ENCODE measurements around the gene RAB4B.

RAB4B gene, protein sequence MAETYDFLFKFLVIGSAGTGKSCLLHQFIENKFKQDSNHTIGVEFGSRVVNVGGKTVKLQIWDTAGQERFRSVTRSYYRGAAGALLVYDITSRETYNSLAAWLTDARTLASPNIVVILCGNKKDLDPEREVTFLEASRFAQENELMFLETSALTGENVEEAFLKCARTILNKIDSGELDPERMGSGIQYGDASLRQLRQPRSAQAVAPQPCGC

GRCh38 chr19:40777937-40778705, at the start of gene RAB4B:
RAB4B (plus strand) TSS chr19:40778247; CDS start chr19:40778376, 129 bp downstream.
- in situ Hi-C loops (cut with HindIII; ENCODE audit: low sequenced_read_pairs): loop anchor here (5.0 kb wide), 1 partner anchor 46 kb away; no protein-coding TSS in a partner anchor

- in situ Hi-C loops (cut with HindIII; ENCODE audit: low sequenced_read_pairs): loop anchor here (5.0 kb wide), 1 partner anchor 47 kb away; the partner anchor contains the start of genes MIA and RAB4B
Measured at GRCh38 chr19:40730065-40730464, 48.0 kb upstream of the RAB4B start.

DNA sequence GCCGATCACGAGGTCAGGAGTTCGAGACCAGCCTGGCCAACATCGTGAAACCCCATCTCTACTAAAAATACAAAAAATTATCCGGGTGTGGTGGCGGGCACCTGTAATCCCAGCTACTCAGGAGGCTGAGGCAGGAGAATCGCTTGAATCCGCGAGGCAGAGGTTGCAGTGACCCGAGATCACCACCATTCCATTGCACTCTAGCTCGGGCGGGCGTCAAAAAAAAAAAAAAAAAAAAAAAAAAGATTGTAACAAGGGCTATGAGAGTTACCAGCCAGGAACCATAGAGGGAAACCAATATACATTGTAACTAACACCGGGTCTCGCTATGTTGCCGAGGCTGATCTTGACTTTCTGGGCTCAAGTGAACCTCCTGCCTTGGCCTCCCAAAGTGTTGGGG, 45.7 kb upstream of the RAB4B start:
- in situ Hi-C loops (cut with HindIII; ENCODE audit: low sequenced_read_pairs): loop anchor here (5.0 kb wide), 1 partner anchor 45 kb away; the partner anchor contains the start of genes MIA and RAB4B

- in situ Hi-C loops (cut with HindIII; ENCODE audit: low sequenced_read_pairs): loop anchor here (5.0 kb wide), 1 partner anchor 44 kb away; the partner anchor contains the start of genes MIA and RAB4B
Measured at GRCh38 chr19:40733149-40733548, 44.9 kb upstream of the RAB4B start.

DNA sequence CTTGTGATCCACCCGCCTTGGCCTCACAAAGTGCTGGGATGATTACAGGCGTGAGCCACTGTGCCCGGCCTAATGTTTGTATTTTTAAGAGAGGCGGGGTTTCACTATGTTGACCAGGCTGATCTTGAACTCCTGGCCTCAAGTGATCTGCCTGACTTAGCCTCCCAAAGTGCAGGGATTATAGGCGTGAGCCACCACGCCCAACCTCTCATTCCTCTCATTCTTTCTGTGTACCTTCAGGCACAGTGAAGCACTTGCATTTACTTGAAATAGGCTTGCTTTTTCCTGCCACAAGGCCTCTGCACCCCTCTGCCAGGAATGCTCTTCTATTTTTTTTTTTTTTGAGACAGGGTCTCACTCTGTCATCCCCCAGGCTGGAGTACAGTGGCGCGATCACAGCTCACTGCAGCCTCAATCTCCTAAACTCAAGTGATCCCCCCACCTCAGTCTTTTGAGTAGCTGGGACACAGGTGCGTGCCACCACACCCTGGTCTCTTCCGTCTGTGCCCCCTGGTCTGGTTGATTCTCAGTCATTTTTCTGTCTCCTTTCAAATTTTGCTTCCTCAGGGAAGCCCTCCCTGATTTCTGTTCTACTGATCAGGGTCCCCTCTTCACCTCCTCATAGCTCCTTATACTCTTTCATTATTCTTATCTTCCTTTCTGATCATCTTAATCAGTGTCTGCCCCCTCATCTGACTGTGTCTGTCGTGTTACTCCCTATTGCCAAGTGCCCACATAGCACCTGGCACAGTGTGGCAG, 42.9 kb upstream of the RAB4B start:
- in situ Hi-C loops (cut with HindIII; ENCODE audit: low sequenced_read_pairs): no loop called here

DNA sequence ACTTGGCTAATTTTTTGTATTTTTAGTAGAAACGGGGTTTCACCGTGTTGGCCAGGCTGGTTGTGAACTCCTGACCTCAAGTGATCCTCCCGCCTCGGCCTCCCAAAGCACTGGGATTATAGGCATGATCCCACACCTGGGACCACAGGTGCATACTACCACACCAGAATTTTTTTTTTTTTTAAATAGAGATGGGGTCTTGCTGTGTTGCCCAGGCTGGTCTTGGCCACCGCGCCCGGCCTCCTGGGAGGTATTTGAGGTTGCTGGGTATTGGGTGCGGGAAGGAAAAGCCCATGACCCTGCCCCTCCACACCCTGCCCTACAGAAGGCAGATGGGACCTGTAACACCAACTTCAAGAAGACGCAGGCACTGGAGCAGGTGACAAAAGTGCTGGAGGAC, 41.4 kb upstream of the RAB4B start:
- in situ Hi-C loops (cut with HindIII; ENCODE audit: low sequenced_read_pairs): no loop called here

- in situ Hi-C loops (cut with HindIII; ENCODE audit: low sequenced_read_pairs): no loop called here
Measured at GRCh38 chr19:40737102-40737644, 40.9 kb upstream of the RAB4B start.

- in situ Hi-C loops (cut with HindIII; ENCODE audit: low sequenced_read_pairs): no loop called here
Measured at GRCh38 chr19:40739030-40739839, 38.8 kb upstream of the RAB4B start.

DNA sequence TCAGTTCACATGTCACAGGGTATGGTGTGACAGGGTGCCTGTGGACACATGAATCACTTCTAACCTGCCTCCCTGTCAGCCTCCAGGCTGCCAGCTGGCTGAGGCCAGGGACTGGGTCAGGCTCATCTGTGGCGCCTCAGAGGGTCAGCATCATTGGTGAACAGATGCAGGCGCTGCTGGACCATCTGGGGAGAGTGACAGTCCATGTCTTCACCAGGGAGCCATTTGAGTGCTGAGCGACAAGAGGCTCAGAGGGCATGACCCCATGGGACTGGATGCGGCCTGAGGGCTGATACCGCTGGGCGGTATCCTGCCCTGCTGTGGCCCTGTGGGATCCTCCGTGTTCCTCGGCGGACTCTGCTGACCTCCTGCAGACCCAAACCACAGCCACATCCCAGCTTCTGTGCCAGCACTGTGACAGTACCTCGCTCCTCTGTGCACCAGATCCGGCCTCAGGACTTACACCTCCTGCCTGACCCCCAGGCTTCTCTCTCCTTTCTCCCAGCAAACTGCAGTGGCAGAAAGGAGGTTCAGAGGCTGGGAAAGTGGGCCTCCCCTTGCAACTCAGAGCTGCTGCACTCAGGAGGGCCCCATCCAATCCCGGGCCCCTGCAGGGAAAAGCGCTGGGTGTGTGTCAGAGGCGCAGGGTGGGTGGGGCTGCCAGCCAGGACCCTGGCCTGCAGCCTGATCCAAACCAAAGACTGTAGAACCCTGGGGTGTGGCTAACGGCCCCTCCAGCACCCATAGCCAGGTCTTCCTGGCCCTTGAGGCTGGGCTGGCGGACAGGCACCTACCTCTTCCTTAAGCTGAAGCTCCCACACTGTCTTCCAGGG, 38.0 kb upstream of the RAB4B start:
- in situ Hi-C loops (cut with HindIII; ENCODE audit: low sequenced_read_pairs): no loop called here

- in situ Hi-C loops (cut with HindIII; ENCODE audit: low sequenced_read_pairs): no loop called here
Measured at GRCh38 chr19:40740747-40741146, 37.3 kb upstream of the RAB4B start.

GRCh38 chr19:40741527-40742390, 36.3 kb upstream of the RAB4B start:
- in situ Hi-C loops (cut with HindIII; ENCODE audit: low sequenced_read_pairs): no loop called here

GRCh38 chr19:40742477-40742876, 35.6 kb upstream of the RAB4B start:
- in situ Hi-C loops (cut with HindIII; ENCODE audit: low sequenced_read_pairs): no loop called here

DNA sequence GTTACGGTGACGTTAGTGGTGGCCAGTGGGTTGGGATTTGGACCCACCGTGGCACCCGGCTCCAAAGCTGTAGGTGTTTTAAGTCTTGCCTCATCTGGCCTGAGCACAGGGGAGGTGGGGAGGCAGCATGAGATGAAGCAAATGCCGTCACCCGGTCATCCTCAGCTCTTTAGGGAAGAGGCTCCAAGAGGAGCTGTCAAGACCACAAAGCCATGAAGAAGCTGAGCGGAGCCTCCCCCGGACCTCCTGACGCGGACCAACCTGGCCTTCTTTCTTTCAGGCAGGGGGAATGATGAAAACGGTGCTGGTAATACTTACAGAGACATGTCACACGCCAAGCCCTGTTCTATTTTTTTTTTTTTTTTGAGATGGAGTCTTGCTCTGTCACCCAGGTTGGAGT, 35.2 kb upstream of the RAB4B start:
- in situ Hi-C loops (cut with HindIII; ENCODE audit: low sequenced_read_pairs): no loop called here

- in situ Hi-C loops (cut with HindIII; ENCODE audit: low sequenced_read_pairs): no loop called here
Measured at GRCh38 chr19:40743926-40744325, 34.1 kb upstream of the RAB4B start.

DNA sequence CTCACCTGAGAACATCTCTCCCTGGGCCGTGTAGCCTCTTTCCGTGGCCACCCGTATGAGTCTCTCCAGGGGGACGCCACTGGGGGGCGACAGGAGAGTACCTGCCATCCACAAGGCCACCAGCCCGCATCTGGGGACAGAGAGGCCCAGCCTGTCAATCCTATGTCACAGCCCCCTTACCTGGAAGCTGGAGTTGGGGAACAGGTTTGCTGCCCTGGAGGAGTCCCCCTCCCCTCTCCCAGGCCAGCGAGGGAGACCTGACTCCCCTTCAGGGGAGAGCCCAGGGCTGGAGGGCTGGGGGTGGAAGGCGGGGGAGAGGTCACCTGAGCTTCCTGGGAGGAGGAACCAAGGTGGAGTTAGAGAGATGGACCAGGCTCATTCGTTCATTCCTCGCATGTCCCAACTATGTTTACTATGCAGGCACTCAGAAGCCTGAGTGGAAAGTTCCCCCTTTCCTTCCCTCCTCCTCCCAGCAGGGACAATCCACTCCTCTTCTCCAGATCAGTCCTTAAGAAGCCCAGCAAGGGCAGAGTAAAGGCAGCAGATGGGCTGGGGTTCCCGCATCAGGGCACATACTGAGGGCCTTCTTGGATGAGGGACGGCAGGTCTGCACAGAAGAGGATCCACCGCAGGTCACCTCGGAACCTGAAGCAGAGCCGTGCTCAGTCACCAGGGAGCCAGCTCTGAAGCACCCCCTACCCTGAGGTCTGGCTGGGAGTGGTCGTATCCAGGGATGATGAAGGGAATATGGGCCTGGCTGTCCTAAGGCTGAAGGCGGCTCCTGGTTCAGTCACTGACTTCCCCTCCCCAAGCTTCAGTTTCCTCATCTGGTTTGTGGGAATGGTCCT, 33.3 kb upstream of the RAB4B start:
- in situ Hi-C loops (cut with HindIII; ENCODE audit: low sequenced_read_pairs): loop anchor here (5.0 kb wide), 1 partner anchor 63 kb away; no protein-coding TSS in a partner anchor

DNA sequence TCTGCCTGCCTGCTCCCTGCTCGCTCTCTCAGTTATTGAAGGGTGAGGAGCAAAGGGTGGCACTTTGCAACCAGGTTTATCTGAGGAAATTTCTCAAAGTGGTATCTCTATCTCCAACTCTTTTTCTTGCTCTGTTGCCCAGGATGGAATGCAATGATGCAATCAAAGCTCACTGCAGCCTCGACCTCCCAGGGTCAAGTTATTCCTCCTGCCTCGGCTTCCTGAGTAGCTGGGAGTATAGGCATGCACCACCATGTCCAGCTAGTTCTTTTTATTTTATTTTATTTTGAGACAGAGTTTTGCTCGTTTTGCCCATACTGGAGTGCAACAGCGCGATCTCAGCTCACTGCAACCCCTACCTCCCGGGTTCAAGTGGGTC, 32.7 kb upstream of the RAB4B start:
- in situ Hi-C loops (cut with HindIII; ENCODE audit: low sequenced_read_pairs): loop anchor here (5.0 kb wide), 1 partner anchor 62 kb away; no protein-coding TSS in a partner anchor

DNA sequence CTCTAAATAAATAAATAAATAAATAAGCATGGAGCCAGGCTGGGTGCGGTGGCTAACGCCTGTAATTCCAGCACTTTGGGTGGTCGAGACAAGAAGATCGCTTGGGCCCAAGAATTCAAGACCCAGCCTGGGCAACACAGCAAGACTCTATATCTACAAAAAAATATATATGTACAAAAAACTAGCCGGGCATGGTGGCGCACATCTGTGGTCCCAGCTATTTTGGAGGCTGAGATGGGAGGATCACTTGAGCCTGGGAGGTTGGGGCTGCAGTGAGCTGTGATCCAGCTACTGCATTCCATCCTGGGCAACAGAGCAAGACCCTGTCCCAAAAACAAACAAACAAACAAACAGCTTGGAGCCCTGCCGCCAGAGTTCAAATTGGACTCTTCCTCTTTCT, 30.5 kb upstream of the RAB4B start:
- in situ Hi-C loops (cut with HindIII; ENCODE audit: low sequenced_read_pairs): loop anchor here (5.0 kb wide), 1 partner anchor 60 kb away; no protein-coding TSS in a partner anchor
